Stimulated activated CD4-positive, alpha-beta T cell treated with anti-CD3 and anti-CD28 coated beads, TNF-alpha, amount 100 ng/mL, for 1 hour (primary cell): ENCODE data around the gene CIB1.

Experiments
- DNase-seq, 3 donors: peaks; one replicate each; pipeline ENCODE4 v3.0.0-alpha.2; 2020; ENCODE audit warnings: low read depth in 3 of 3, low spot score in 1 of 3

CIB1 gene

GRCh38 chr15:90219421-90220141, 14.2 kb downstream of the CIB1 start:
- DNase-seq, result peak in 1 of 3 donors; percentile 50

- no peak for DNase-seq
Observed at GRCh38 chr15:90217671-90218394, 15.9 kb downstream of the CIB1 start.

- DNase-seq, result no peak
Observed at GRCh38 chr15:90214553-90215196, 19.1 kb downstream of the CIB1 start.

- DNase-seq, result no peak
Observed at GRCh38 chr15:90213818-90214204, 19.9 kb downstream of the CIB1 start.

- no peak for DNase-seq
Observed at GRCh38 chr15:90213122-90213817, 20.5 kb downstream of the CIB1 start.

GRCh38 chr15:90212221-90213098, 21.3 kb downstream of the CIB1 start:
- no peak for DNase-seq

- no peak for DNase-seq
Observed at GRCh38 chr15:90211440-90212143, 22.1 kb downstream of the CIB1 start.

- DNase-seq, result no peak
Observed at GRCh38 chr15:90211009-90211408, 22.7 kb downstream of the CIB1 start.

- DNase-seq, result no peak
Observed at GRCh38 chr15:90210593-90210992, 23.1 kb downstream of the CIB1 start.

GRCh38 chr15:90209591-90209990, 24.1 kb downstream of the CIB1 start:
- no peak for DNase-seq

GRCh38 chr15:90208356-90208755, 25.4 kb downstream of the CIB1 start:
- no peak for DNase-seq

- DNase-seq, result no peak
Observed at GRCh38 chr15:90207252-90207651, 26.5 kb downstream of the CIB1 start.

GRCh38 chr15:90205886-90206285, 27.9 kb downstream of the CIB1 start:
- no peak for DNase-seq

GRCh38 chr15:90205050-90205848, 28.5 kb downstream of the CIB1 start:
- no peak for DNase-seq

GRCh38 chr15:90203922-90204321, 29.8 kb downstream of the CIB1 start:
- no peak for DNase-seq

GRCh38 chr15:90203473-90203872, 30.3 kb downstream of the CIB1 start:
- no peak for DNase-seq

- DNase-seq, result no peak
Observed at GRCh38 chr15:90202929-90203328, 30.8 kb downstream of the CIB1 start.

GRCh38 chr15:90201944-90202375, 31.8 kb downstream of the CIB1 start:
- DNase-seq, result no peak
